GM18511 (cell line): Measurements from ENCODE around the gene KCNK3.

Experiments used
- ATAC-seq: cut with Tn5 transposase; IDR thresholded peaks from one replicate; pipeline ENCODE4 v1.9.1; 2021; ENCODE audit warnings: mild to moderate bottlenecking, moderate library complexity; ENCODE audit not compliant: unreplicated experiment

Gene KCNK3

DNA sequence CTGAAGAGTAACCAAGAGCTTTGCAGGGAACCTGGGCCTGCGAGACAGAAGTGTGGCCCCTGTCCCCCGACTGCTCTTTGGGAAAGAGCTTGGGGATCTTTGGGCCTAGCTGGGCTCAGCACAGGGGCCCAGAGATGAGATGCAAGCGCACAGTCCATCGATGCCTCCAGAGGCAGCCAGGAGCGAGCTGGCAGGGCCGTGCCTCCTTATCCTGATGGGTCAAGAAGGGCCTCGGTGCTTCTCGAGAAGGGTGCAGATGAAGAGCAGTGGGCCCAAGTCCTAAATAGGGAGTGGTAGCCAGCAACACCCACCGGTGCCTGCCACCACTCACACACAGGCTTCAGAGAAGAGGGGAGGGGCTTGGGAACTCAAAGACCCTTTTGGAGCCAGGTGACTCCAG is 17.6 kb downstream of the KCNK3 start:
- ATAC-seq = no peak

DNA sequence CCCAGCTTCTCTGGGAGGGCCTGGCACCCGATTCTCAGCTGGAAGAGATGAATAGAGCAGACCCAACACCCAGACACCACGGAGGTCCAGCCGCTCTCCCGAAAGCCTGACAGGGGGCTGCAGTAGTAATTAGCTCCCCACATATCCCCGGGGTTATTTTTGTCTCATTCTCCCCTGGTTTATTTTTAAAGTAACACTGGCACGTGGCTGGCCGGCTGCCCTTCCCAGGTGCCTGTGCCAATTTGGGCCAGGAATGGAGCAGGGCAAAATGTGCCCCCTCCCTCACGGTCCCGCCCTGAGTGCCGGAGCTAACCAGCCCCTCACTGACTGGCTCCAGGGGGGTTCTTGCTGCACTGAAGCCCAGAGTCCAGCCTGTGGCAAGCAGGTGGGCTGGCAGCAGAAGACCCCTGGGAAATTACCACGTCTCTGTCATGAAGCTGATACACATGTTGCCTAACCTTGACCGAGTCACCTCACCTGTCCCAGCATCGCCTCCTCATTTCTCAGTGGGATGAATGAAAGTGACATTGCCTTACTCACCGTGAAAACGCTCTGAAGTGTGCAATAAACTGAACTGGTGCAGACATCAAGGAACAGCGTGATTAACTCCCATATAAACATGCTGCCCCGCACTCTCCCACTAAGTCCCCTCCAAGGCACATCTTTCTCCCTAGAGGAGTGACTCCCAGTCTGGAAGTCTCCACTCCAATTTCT is 18.4 kb downstream of the KCNK3 start:
- ATAC-seq = no peak

DNA sequence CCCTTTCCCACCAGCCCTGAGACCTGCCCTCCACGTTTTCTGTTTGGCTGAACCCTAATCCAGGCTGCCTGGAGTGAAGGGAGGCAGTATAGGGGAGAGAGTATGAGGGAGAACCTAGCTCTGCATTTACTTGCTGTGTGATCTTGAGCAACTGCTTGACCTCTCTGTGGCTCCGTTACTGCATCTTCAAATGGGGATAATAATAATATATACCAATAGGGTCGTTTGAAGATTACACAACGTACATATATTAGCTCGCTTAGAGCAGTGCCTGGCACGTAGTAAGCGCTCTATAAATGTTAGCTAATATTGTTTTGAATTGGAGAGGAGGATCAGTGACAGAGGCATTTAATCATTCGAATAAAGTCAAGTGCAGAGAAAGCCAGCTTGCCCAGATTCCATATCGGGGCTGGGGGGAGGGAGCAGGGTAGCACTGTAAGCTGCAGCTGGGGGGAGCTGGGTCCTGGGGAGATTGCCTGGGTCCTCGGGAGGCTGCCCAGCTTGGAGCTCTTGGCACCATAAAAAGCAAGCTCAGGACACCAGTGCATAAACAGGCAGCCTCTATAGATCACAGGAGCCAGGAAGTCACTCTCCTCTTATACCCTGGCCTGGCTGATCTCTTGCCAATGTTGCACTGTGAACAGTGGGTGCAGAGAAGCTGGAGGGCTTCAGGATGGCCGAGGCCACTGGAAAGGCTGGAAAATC is 19.1 kb downstream of the KCNK3 start:
- ATAC-seq = no peak

DNA sequence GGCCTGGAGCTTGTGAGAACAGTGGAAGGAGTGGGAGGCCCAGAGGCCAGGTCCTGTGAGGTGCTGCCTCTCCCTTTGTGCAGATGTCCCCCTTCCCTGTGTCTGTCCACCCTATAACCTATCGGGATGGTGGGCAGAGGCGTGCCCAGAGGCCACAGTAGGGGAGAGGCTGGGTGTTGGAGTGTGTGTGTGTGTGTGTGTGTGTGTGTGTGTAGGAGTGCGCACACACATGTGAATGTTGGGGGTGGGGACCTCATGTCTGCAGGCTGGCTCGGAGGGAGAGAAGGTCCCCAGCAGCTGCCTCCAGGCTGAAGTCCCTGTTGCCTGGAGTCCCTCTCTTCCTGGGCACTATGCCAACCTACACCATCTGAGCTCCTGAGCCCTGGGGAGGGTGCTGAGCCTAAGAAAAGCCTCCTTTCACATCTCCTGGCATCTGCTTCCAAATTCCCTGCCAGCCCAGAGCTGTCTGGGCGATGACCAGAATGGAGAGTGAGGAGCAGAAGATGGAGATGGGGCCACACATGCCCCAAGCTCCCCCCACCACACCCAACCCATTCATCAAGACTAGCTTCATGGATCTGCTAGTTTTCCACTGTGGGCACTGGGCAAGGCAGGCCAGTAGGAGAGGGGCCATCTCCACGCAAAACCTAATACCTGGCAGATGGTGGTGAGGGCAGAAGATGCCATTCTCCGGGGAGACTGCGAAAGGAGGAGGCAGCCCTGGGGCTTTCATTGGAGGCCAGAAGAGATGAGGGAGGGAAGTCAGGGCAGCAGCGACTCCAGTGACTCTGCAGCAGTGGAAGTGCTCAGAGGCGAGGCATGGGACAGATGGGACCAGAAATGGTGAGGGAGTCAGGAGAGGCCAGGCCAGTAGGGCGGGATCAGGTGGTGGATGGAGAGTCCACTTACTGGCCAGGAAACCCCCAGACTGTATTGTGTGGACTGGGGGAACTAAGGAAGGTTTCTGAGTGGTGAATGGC is 20.3 kb downstream of the KCNK3 start:
- ATAC-seq = no peak

DNA sequence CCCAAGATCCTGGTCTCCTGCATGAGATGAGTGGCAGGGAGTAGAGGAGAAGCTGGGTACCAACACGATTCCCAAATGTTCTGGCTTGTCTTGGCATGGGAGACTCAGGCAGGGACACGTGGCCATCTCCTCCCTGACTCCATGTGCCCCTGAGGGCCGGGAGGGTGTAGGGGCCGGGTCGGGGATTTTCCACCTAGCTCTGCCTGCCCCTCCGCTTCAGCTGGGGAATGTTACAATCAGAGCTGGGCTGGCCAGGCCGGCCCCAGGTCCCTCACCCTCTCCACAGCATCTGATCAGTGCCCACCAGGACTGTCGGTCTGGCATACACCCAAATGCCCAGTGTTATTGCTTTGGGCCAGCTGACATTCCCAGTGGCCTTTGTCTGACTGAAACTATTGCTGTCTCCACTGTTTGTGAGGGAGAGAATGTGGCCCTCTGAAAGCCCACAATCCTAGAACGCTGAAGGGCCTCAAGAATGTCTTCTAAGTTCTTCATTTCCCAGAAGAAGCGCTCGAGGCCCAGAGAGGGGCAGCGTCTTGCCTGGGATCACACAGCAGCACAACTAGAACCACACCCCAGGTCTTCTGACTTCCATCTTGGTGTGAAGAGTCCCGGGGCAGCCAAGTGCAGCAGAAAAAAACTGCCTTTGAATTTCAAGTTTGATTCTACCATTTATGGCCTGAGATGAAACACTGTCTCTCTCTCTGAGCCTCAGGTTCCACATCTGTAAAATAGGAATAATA is 23.2 kb downstream of the KCNK3 start:
- no peak for ATAC-seq

DNA sequence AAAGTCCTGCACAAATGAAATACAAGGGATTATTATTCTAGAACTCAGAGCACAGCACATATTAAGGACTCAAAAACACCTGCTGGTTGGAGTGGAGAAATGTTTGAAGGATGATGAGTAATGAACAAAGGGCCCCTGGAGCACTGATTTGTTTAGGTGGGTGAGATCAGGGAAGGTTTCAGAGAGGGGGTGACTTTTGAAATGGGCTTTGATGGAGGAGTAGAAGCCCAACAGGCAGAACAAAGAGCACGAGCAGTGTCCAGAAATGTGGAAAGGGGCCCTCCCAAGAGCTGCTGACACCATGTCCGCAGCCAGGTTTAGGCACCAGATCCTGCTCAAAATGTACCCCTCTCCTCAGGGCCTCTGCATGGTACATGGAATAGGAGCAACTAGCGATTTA is 23.8 kb downstream of the KCNK3 start:
- no peak for ATAC-seq

DNA sequence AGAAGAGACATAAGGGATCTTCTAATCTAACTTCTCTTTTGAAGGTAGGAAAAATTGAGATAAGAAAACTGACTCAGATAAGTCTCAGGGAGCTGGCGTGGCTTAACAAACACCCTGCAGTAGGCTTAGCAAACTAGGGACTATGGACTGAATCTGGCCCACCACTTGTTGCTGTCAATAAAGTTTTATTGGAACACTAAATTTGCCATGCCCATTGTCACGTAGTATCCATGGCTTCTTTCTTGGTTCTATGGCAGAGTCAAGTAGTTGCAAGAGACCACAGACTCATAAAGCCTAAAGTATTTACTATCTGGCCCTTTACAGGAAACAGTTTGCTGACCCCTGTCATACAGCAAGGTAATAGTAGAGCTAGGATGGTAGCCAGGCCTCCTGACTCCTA is 24.2 kb downstream of the KCNK3 start:
- ATAC-seq = no peak

DNA sequence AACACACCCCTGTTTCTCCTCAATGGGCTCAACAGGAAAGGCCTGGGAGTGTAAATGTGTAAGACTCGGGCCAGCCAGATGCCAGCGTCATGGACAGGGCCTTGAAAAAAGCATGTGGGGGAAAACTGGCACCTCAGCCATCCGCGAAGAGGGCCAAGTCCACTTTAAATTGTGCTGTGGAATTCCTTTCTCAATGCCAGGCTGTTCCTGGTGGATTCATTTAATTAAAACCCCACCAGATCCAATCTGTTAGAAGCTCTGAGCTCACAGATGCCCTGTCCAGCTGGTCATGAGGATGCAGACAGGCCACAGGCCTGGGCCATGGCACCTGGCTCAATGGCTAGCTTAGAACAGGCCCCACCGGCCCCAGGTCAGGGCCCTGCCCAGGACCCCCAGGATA is 24.8 kb downstream of the KCNK3 start:
- ATAC-seq = no peak

DNA sequence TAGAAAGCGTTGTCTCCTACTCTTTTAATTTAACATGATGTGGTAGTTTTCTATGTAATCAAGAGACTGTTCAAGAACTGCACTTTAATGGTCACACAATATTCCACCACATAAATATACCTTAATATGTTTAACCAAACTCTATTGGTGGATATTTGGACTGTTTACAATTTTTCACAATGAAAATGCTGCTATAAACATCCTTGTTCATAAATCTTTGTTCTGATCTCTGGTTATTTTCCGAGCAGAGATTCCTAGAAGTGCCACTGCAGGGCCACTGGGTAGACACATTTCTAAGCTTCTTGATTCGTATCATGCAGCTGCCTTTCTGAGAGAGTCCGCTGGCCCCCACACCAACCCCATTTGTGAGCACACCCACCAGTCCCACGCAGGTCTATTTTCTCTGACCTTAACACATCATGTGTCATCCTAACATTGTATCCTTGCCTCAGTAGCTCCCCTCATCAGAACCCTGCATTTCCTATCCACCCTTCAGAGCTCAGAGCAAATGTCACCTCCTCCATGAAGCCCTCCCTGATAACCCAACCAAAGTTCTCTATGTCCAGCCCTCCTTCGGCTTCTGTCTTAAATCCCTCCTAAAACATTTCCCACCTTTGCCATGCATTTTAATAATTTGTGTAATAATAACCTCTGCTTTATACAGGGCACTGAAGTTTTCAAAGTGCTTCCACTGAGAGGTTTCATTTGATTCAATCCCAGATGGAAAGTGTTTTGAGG is 26.6 kb downstream of the KCNK3 start:
- ATAC-seq = no peak

DNA sequence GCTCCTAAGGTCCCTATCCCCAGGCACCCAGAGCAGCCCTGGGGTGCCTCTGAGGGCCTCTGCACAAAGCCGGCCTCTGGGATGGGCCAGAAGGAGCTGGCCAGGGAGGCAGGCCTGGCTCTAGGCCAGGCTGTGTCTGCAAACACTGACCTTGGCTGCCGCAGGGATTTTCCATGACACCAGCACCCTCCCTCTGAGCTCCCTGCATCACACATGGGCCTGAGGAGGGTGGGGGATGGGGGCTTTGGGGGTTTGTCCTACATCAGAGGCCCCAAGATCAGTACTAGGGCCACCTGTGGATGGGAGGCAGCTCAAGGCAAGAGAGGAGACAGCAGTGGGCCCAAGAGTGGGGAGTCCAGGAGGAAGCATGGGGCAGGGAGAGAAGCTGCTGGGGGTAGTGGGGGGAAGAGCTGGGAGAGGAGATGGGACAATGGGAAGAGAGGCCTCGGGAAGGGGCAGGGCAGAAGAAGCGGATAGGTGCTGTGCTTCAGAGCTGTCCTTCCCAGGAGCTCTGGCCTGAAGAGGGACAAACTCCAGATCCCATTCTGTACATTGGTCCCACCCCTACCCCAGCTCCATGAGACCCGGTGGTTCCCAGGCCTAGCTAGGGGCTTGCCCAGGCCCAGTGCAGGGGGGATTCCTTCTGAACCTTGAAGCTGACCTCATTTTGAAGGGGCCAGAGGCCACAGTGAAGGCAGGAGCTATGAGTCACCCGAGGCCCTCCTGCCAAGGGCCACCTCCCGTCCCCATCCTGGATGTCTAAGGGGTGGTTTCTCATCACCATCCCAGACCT is 28.0 kb downstream of the KCNK3 start:
- no peak for ATAC-seq

DNA sequence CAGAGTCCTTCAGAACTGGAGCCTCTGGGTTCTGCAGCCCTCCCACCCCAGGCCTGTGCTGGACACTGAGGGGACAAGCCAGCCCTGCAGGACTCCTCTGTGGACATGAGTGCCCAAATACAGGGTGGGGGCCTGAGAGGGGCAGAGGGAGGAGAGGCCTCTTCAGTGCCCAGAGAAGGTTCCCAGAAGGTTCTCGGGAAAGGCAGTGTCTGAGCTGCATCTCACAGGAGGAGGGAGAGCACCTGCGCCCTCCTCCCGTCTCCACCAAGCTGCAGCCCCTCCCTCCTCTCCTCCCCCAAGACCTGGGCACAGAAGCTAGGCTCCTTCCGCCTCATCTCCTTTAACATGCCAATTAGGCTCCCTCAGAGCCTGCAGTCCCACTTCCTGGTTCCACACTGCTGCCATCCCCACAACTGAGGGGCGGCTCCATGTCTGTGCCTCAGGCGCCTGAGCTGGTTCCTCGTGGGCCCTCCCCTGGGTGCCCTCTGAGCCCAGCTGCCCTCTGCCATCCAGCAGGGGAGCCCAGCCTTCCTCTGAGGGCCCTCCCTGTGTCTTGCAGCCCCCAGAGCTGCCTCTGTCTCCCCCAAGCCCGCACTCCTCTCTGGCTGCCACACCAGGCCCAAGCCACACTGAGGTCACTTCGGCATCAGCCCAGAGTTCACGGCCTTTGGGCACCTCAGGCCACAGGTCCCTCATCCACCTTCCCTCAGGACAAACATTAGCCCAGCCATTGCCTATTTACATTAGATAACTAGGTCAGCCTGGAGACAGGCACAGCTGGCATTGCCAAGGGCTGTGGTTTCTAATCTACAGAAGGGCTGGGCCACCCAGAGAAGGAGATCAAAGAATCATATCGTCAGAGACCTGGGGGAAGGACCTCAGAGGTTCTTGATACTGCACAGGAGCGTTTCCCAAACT is 28.9 kb downstream of the KCNK3 start:
- no peak for ATAC-seq

DNA sequence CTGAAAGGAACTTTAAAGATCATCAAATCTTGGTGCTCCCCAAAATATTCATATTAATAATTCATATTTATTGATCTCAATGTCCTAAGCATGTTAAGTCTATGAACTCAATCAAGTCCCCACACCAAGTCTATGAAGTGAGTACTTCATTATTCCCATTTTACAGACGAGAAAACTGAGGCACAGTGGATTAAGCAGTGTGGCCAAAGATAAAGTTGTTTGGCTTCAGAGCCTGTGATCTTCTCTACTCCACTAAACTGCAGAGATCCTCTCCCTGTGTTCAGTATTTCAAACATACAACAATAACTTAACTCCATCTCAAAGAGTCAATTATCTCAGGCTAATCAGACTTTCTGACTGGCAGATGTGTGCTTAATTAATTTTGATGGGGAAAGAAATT is 29.8 kb downstream of the KCNK3 start:
- no peak for ATAC-seq

DNA sequence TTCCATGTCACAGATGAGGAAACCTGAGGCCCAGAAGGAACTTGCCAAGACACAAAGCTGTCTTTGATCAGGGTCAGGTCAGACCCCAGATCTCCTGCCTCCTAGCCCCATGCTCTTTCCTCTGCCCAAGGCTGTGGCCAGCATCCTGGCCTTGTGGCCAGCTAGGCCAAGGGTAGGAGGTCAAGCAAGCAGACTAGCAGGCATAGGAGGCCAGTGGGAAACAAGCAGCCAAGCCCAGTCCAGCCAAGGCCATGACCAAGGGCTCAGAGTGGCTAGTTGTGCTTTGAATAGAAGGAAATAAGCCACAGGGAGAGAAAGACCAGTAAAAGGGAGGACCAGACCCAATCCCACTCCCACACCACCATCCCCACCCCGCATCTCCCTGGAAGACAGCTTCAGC is 30.4 kb downstream of the KCNK3 start:
- ATAC-seq = no peak

DNA sequence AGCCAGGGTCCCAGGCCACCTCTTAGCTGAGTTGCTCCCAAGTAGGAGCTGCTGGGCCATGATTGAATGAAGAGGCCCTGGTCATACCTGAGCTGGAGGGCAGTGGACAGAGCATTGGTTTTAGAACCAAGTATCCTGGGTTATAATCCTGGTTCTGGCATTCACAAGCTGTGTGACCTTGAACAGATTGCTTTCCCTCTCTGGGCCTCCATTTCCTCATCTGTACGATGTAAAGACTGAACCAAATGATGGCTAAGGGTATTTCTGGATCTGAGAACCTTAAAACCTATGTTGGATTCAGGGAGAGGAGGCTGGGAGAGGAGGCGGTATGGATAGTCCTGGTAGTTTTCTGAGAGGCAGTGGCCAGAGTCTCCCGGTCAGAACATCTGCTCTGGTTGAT is 31.0 kb downstream of the KCNK3 start:
- no peak for ATAC-seq

DNA sequence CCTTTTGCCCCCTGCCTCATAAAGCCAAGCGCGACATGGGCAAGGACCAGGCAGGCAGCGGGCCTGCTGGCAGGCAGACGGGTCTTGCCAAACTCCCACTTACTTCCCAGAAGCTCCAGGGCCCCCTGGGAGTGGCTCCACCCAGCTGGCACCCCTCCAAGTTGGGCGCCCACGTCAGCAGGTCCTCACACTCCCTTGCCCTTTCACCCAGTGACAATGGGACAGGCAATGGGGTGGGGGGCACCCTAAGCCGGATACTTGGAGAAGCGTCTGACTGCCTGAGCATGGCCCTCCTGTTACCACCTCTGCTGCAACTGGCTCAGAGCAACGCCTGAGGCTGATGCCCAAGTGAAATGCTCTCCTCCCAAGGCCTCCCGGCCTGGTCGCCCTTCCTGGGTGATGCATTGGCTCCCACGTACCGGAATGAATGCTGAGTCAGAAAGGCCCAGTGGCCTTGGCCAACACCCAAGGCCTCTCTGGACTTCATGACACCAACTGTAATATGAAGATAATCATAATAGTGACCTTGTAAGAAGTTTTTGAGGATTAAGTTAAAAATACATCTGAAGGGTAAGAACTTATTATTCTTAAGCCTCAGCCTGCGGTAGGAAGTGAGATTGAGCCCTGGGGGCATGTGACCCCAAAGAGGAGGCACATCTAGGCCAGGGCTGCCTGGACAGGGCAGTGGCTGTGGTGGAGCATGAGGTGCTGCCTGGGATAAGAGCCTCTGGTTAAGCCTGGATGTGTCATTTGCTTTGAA is 31.6 kb downstream of the KCNK3 start:
- ATAC-seq = no peak

DNA sequence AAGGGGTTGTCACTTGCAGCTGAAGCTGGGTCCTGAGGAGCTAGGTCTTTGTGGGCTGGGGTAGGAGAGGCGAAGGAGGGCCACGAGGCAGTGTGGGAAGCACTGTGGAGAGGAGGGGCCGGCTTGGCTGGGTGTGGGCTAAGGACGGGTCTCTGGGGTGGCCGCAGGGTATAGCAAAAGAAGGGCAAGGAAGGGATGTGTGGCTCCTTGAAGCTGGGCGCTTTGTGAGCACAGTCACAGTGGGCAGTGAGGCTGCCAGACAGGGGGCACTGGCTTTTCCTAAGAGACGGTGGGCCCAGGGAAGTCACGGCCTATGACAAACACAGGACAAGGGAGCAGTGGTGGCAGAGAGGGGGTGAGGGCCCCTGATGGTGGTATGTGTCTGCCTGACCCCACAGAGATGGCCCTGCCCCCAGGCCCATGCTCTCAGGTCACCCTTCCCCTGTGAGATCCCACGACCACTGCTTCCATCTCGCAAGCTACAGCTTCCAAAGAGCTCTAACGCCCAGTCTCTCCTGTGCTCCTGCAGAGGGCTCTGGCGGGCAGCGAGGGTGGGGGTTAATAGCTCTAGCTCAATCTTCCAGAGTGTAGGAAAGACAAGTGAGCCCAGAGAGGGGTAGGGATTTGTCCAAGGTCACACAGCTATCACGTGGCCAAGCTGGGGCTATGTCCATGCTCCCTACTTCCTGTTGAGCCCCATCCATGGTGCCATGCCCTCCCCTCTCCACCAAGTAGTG is 32.4 kb downstream of the KCNK3 start:
- no peak for ATAC-seq

DNA sequence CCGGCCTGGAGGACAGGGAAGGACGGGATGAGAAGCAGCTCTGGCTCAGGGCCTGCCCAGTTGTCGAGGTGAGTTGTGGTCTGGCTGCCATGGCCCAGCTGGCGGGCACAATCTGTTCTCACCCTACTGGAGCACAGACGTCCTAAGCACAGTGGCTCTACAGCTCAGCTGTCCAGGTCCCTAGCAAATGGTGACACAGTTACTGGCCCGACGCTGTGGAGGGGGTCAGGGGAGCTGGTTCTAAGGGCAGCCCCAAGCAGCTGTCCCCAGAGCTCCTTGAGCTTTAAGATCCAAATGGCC is 32.9 kb downstream of the KCNK3 start:
- no peak for ATAC-seq
